DND-41 (cell line): Measurements from ENCODE around the gene YJEFN3.

Source experiments
- ATAC-seq: fragments of 200-7000 bp; cut with Tn5 transposase; 3 replicates; pipeline ENCODE4 v1.9.1; 2021; ENCODE audit warnings: low read depth; ENCODE audit not compliant: insufficient read depth
- DNase-seq: peaks from one replicate; pipeline ENCODE4 v3.0.0-alpha.2; 2020
- H2AFZ ChIP-seq: 2 replicates; pipeline ENCODE4 v1.6.0; 2012; ENCODE audit warnings: low read depth, low read length
- H3K27ac ChIP-seq: 2 replicates; pipeline ENCODE4 v1.5.1; 2012; ENCODE audit warnings: low read length, inconsistent platforms
- H3K27me3 ChIP-seq: fragments of 200-600 bp; sonication (generic); 2 replicates; pipeline ENCODE4 v1.6.0; 2012; ENCODE audit warnings: low read length, mild to moderate bottlenecking, inconsistent platforms; ENCODE audit not compliant: insufficient read depth, poor library complexity
- H3K36me3 ChIP-seq: 2 replicates; pipeline ENCODE4 v1.5.1; 2012; ENCODE audit warnings: low read length, inconsistent platforms; ENCODE audit not compliant: insufficient read depth
- H3K4me1 ChIP-seq: 2 replicates; pipeline ENCODE4 v1.5.1; 2012; ENCODE audit warnings: mild to moderate bottlenecking, low read length; ENCODE audit not compliant: insufficient read depth
- H3K4me2 ChIP-seq: 2 replicates; pipeline ENCODE4 v1.6.0; 2012; ENCODE audit warnings: mild to moderate bottlenecking, moderate library complexity, low read length, inconsistent platforms; ENCODE audit not compliant: insufficient read depth
- H3K4me3 ChIP-seq, 2 experiments: fragments of 200-600 bp in 1 of 2; shearing (Covaris generic) in 1 of 2; 2 replicates each; pipeline ENCODE4 v1.5.1; 2012 to 2016; ENCODE audit warnings: inconsistent platforms in 2 of 2, low read length in 2 of 2, mild to moderate bottlenecking in 2 of 2, low read depth in 1 of 2, moderate library complexity in 1 of 2
- H3K79me2 ChIP-seq: 2 replicates; pipeline ENCODE4 v1.6.0; 2012; ENCODE audit warnings: low read length, inconsistent platforms; ENCODE audit not compliant: insufficient read depth
- H3K9ac ChIP-seq: 2 replicates; pipeline ENCODE4 v1.6.0; 2012; ENCODE audit warnings: low read depth, mild to moderate bottlenecking, inconsistent platforms, low read length, moderate library complexity
- H3K9me3 ChIP-seq: 2 replicates; pipeline ENCODE4 v1.5.1; 2012; ENCODE audit warnings: low read length, moderate library complexity, mild to moderate bottlenecking, inconsistent platforms; ENCODE audit not compliant: insufficient read depth, severe bottlenecking
- H4K20me1 ChIP-seq: 2 replicates; pipeline ENCODE4 v1.6.0; 2012; ENCODE audit warnings: low read length; ENCODE audit not compliant: insufficient read depth
- CTCF ChIP-seq: IDR thresholded peaks from 2 replicates; pipeline ENCODE4 v1.5.1; 2012; ENCODE audit warnings: borderline replicate concordance, low read length, moderate library complexity, mild to moderate bottlenecking; ENCODE audit not compliant: poor library complexity, severe bottlenecking; ENCODE audit errors: extremely low read depth
- EZH2 ChIP-seq: IDR thresholded peaks from 3 replicates; pipeline ENCODE4 v1.6.1; 2012; ENCODE audit warnings: borderline replicate concordance, low read depth, mild to moderate bottlenecking, moderate library complexity, low read length, inconsistent platforms; ENCODE audit not compliant: severe bottlenecking

The YJEFN3 gene

DNA sequence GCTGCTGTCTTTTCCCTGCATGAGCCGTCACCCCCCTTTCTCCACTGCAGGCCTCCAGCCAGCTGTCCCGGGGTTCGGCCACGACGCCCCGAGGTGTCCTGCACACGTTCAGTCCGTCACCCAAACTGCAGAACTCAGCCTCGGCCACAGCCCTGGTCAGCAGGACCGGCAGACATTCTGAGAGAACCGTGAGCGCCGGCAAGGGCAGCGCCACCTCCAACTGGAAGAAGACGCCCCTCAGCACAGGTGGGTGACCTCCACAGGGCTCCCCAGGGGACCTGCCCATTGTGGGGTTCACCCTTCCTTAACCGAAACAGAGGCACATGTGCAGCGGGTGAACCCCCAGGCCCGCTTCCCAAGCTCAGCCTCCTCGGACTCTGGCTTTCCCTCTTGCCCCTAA is 26.4 kb upstream of the YJEFN3 start:
- Histone ChIP-seq H3K4me1 (no peaks in the 10 kb centered on the region), H3K36me3 (peaks cover 99% of the 10 kb centered on the region), H3K9ac (no peak overlapping the region), H3K4me3 (no peak overlapping the region), H3K9me3 (no peaks in the 10 kb centered on the region), H3K27me3 (no peaks in the 10 kb centered on the region), H3K4me2 (no peak overlapping the region), H3K27ac (no peak overlapping the region), H2AFZ (no peak overlapping the region), H4K20me1 (peaks cover 52% of the 10 kb centered on the region), H3K79me2 (peaks cover 12% of the 10 kb centered on the region; the same call in 1 of the 2 replicates)
- TF ChIP-seq CTCF (no peak), EZH2 (no peak)
- DNase-seq, result no peak
- no peak for ATAC-seq

DNA sequence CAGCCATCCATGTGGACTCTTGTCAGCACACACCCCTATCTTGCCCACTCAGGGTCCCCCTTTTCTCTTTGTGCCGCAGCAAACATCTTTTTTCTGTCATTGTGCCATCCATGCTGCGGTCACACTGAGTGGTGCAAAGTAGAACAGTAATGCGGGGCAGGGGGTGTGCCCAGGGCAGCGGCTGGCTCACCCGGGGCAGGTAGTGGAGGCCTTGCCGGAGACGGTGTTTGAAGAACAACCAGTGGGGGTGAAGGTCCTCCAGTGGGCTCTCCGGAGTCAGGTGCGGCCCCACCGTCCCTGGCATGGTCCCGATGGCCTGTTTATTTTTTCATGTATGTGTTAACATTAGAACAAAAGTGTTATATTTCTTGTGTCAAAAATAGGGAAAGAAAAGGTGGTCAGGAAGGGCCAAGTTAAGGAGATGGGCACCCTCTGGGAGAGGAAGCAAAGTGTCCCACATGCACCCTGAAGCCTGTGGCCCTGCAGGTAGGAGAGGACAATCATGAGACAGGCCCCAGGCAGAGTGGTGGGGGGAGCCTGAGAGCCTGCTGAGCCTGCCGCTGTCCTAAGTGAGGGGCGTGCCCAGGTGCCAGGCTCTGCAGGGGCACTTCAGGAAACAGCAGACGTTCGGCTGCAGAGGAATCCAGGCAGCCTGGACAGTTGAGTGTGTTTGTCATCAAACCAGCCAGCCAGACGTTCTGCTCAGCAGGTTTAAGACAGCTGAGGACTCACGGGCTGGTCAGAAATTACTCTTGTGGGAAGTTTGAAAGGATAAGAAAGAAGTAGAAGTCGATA is 25.7 kb upstream of the YJEFN3 start:
- no peak overlapping the region for H3K27ac ChIP-seq
- H2AFZ ChIP-seq, result no peak overlapping the region
- H3K36me3 ChIP-seq, result peaks cover 99% of the 10 kb centered on the region
- H3K4me1 ChIP-seq, result no peaks in the 10 kb centered on the region
- no peaks in the 10 kb centered on the region for H3K9me3 ChIP-seq
- ATAC-seq (no peak), DNase-seq (no peak)
- no peak for TF ChIP-seq EZH2
- no peak for TF ChIP-seq CTCF
- H3K79me2 ChIP-seq, result peaks cover 6% of the 10 kb centered on the region; the same call in 1 of the 2 replicates
- H3K9ac ChIP-seq, result no peak overlapping the region
- H3K4me2 ChIP-seq, result no peak overlapping the region
- no peaks in the 10 kb centered on the region for H3K27me3 ChIP-seq
- peaks cover 49% of the 10 kb centered on the region for H4K20me1 ChIP-seq
- no peak overlapping the region for H3K4me3 ChIP-seq

- no peak for DNase-seq
- Histone ChIP-seq H3K9ac (no peak overlapping the region), H3K79me2 (no peaks in the 10 kb centered on the region; the same call in 1 of the 2 replicates), H3K27ac (no peak overlapping the region), H3K4me2 (no peak overlapping the region), H3K4me3 (no peak overlapping the region), H4K20me1 (peaks cover 35% of the 10 kb centered on the region; the same call in 1 of the 2 replicates), H2AFZ (no peak overlapping the region), H3K4me1 (no peaks in the 10 kb centered on the region), H3K27me3 (no peaks in the 10 kb centered on the region), H3K36me3 (peaks cover 80% of the 10 kb centered on the region), H3K9me3 (no peaks in the 10 kb centered on the region)
- no peak for ATAC-seq
- TF ChIP-seq CTCF (no peak), EZH2 (no peak)
Observed at GRCh38 chr19:19504754-19505668, 23.7 kb upstream of the YJEFN3 start.
